B cell (primary cell): ENCODE results near the gene CTR9. TPM values are rescaled to one million over a fixed set of nuclear protein-coding genes. Genes with fewer than 3 reads are reported as not detected.

Source experiments
- ATAC-seq: fragments of 200-7000 bp; cut with Tn5 transposase; one replicate; pipeline ENCODE4 v1.10.0; 2021; ENCODE audit warnings: low read depth, mild to moderate bottlenecking, moderate number of reproducible peaks, moderate library complexity
- CTCF ChIA-PET: fragments of 350-600 bp; sonication (Branson Sonifier 250); formaldehyde crosslinking; loops from one replicate; lab custom pipeline; 2021; ENCODE audit warnings: antibody characterized with exemption, inconsistent platforms; lab: Charles Lee
- POLR2A ChIA-PET: fragments of 350-600 bp; sonication (Branson Sonifier 250); formaldehyde crosslinking; loops from one replicate; lab custom pipeline; 2021; ENCODE audit warnings: antibody characterized with exemption; lab: Charles Lee
- DNase-seq: peaks from one replicate; pipeline ENCODE4 v3.0.0; 2013
- H2AFZ ChIP-seq: 2 replicates; pipeline ENCODE4 v1.6.1; 2012; ENCODE audit warnings: mild to moderate bottlenecking, low read depth, low read length; ENCODE audit not compliant: insufficient read depth, poor library complexity, severe bottlenecking
- H3K27ac ChIP-seq, 2 donors: 1 replicate in 1 of 2; 2 replicates in 1 of 2; pipeline ENCODE4 v1.5.1; 2012 to 2013; ENCODE audit warnings: low read length in 2 of 2, mild to moderate bottlenecking in 2 of 2, moderate library complexity in 1 of 2
- H3K27me3 ChIP-seq, 4 experiments: fragments of 200-600 bp in 1 of 4; sonication (generic) in 1 of 4; replicated peaks in 1 of 4; 1 replicate in 2 of 4; 2 replicates in 2 of 4; pipeline versions ENCODE4 v1.6.1 to v1.7.0; 2013 to 2016; ENCODE audit warnings: low read length in 3 of 4, mild to moderate bottlenecking in 2 of 4, mixed read lengths in 1 of 4, moderate library complexity in 1 of 4; ENCODE audit not compliant: insufficient read depth in 4 of 4, control insufficient read depth in 3 of 4; ENCODE audit errors: control extremely low read depth in 1 of 4
- H3K36me3 ChIP-seq, 2 experiments: replicated peaks in 1 of 2; 1 replicate in 1 of 2; 2 replicates in 1 of 2; pipeline versions ENCODE4 v1.6.1 to v1.7.1; 2013; ENCODE audit warnings: low read length in 1 of 2; ENCODE audit not compliant: insufficient read depth in 2 of 2, control insufficient read depth in 1 of 2; ENCODE audit errors: control extremely low read depth in 1 of 2, extremely low read depth in 1 of 2
- H3K4me1 ChIP-seq, 2 donors: fragments of 200-600 bp in 1 of 2; sonication (generic) in 1 of 2; 1 replicate in 1 of 2; 2 replicates in 1 of 2; pipeline versions ENCODE4 v1.5.1 to v1.6.1; 2013 to 2017; ENCODE audit warnings: low read length in 2 of 2; ENCODE audit not compliant: control insufficient read depth in 2 of 2, insufficient read depth in 2 of 2
- H3K4me2 ChIP-seq: replicated peaks from 2 replicates; pipeline ENCODE3; 2012; ENCODE audit warnings: mild to moderate bottlenecking, low read depth, low read length; ENCODE audit not compliant: poor library complexity, severe bottlenecking
- H3K4me3 ChIP-seq, 5 experiments: fragments of 200-600 bp in 1 of 5; sonication (generic) in 1 of 5; 1 replicate in 3 of 5; 2 replicates in 2 of 5; pipeline versions ENCODE4 v1.5.1 to v1.7.0; 2011 to 2016; ENCODE audit warnings: low read length in 4 of 5, mild to moderate bottlenecking in 4 of 5, low read depth in 2 of 5, control low read depth in 1 of 5, moderate library complexity in 1 of 5; ENCODE audit not compliant: insufficient read depth in 1 of 5; ENCODE audit errors: control extremely low read depth in 1 of 5, extremely low read depth in 1 of 5
- H3K79me2 ChIP-seq: fragments of 200-600 bp; sonication (generic); one replicate; pipeline ENCODE4 v1.6.0; 2016; ENCODE audit warnings: low read length; ENCODE audit not compliant: control insufficient read depth, insufficient read depth
- H3K9ac ChIP-seq: fragments of 200-600 bp; sonication (generic); 2 replicates; pipeline ENCODE4 v1.6.1; 2017; ENCODE audit warnings: mild to moderate bottlenecking, low read length, moderate library complexity
- H3K9me3 ChIP-seq, 3 donors: one replicate each; pipeline versions ENCODE4 v1.6.1 to v1.7.1; 2013; ENCODE audit warnings: low read length in 2 of 3; ENCODE audit not compliant: control insufficient read depth in 2 of 3, insufficient read depth in 1 of 3; ENCODE audit errors: control extremely low read depth in 1 of 3
- H4K20me1 ChIP-seq: 2 replicates; pipeline ENCODE4 v1.6.0; 2012; ENCODE audit warnings: mild to moderate bottlenecking, low read length; ENCODE audit not compliant: insufficient read depth, control insufficient read depth, poor library complexity, severe bottlenecking
- H3K27ac Mint-ChIP-seq: one replicate; pipeline ENCODE4 v1.8.0; 2021; ENCODE audit warnings: mixed read lengths
- H3K27me3 Mint-ChIP-seq: one replicate; pipeline ENCODE4 v1.8.0; 2021; ENCODE audit warnings: mixed read lengths
- H3K4me1 Mint-ChIP-seq: one replicate; pipeline ENCODE4 v1.8.0; 2021; ENCODE audit warnings: mixed read lengths
- H3K4me3 Mint-ChIP-seq: one replicate; pipeline ENCODE4 v1.8.0; 2021; ENCODE audit warnings: mixed read lengths
- H3K9me3 Mint-ChIP-seq: one replicate; pipeline ENCODE4 v1.8.0; 2022; ENCODE audit warnings: mixed read lengths; ENCODE audit not compliant: insufficient read depth
- EZH2 ChIP-seq: IDR thresholded peaks from 2 replicates; pipeline ENCODE4 v1.6.1; 2012; ENCODE audit warnings: borderline replicate concordance, low read depth, mild to moderate bottlenecking, moderate library complexity, low read length; ENCODE audit not compliant: insufficient read depth, poor library complexity, severe bottlenecking
- WGBS: methylation state at CpG from one replicate; pipeline ENCODE4 v1.1.5; 2013; ENCODE audit warnings: missing lambda C conversion rate; ENCODE audit not compliant: insufficient coverage; 5-methylcytosine and 5-hydroxymethylcytosine counted together
- intact Hi-C: fragments of 100-400 bp; cut with micrococcal nuclease; formaldehyde crosslinking; loops from one replicate; pipeline ENCODE4 v1.10.0; 2022
- polyA plus RNA-seq: library from polyadenylated mRNA; depleted of rRNA; stranded (reverse); fragments of >200 nt; gene quantifications from 2 replicates; pipeline ENCODE4 v1.2.3, GENCODE V29; 2012
- total RNA-seq, 2 donors: library from RNA; stranded (reverse); fragments of 120-200 nt in 1 of 2; gene quantifications; 1 replicate in 1 of 2; 2 replicates in 1 of 2; pipeline versions ENCODE4 v1.2.3 to v1.2.4, GENCODE V29; 2013 to 2022
- TF ChIP-seq, protein P1 (sequence below): fragments of 200-600 bp; IDR thresholded peaks from one replicate; pipeline ENCODE4 v1.8.0; 2022; ENCODE audit warnings: antibody characterized with exemption, mild to moderate bottlenecking

Gene CTR9
- total and polyA plus RNA-seq, 2 donors (not counting 1 experiment from before 2014, with no cell fraction given): 9.0 to 46.7 TPM

DNA sequence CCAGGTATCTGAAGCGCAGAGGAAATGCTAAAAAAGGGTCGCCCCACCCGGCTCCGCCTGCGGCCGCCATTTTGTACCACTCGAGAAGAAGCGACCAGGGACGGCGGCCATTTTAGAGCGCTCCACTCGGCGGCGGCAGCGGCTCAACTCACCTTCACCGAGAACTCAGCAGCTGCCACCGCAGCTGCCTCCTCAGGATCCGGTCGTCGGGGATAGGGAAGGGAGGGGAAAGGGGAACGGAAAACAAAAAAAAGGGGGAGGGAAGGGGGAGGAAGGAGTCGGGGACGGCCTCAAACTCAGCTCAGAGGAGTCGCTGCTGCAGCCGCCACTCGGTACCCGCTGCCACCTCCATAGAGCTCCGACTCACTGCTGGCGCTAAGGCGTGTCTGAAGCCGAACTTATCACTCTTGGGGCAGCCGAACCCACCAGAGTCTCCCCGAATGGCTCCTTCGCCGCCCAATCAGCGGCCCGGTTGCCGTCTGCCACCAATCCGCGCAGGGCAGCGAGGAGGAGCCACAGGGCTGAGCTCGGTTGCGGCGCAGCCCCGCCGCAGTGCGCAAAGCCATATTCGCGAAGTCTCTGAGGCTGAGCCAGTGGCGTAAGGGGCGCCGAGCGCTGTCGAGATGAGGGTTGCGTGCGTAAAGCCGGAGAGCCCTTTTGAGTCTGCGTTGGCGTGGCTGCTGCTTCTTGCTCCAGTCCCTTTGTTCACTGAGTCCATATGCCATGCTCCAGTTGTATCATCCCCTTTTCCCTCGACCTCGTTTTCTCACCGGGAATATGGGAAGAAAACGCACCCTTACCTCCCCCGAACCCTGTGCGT is 57.7 kb downstream of the CTR9 start, which contains the start of gene EIF4G2:
EIF4G2 (minus strand) TSS at position 374 of the 820 bp plus-strand sequence.
- H3K9me3 Mint-ChIP-seq: no peaks in the 10 kb centered on the region
- Histone ChIP-seq H3K79me2 (peaks cover 49% of the 10 kb centered on the region), H4K20me1 (peaks cover 22% of the 10 kb centered on the region), H3K36me3 (peaks cover under 1 to 34% of the 10 kb centered on the region in 2 experiments), H2AFZ (peak within 1 kb of the TSS; percentile 99), H3K27me3 (no peaks in the 10 kb centered on the region), H3K4me2 (peak within 1 kb of the TSS; percentile 94), H3K9ac (peak within 1 kb of the TSS; percentile 98), H3K4me1 (peaks cover 24 to 26% of the 10 kb centered on the region in 2 donors), H3K9me3 (no peaks in the 10 kb centered on the region), H3K4me3 (peak within 1 kb of the TSS; percentile 89 to 97 (median 94)), H3K27ac (peak within 1 kb of the TSS; percentile 92 to 96)
- ChIA-PET POLR2A (interaction anchor here (0.6 to 3.7 kb wide), 22 partner anchors 9 to 1348 kb away, joined by 3 to 147 read pairs (median 5); partner anchors contain the start of genes CTR9, USP47, ZBED5 and ZNF143), CTCF (interaction anchor here (0.7 to 3.9 kb wide), 16 partner anchors 8 to 1035 kb away, joined by 3 to 27 read pairs (median 4); partner anchors contain the start of genes CTR9 and ZBED5)
- H3K27ac Mint-ChIP-seq: peak within 1 kb of the TSS; percentile 99
- DNase-seq: peak; percentile 99
- peaks cover 39% of the 10 kb centered on the region for H3K4me1 Mint-ChIP-seq
- intact Hi-C loops: loop anchor here (1.0 to 5.0 kb wide), 9 partner anchors 16 to 1348 kb away; partner anchors contain the start of genes CTR9, RNF141, USP47 and ZBED5
- no peaks in the 10 kb centered on the region for H3K27me3 Mint-ChIP-seq
- peak within 1 kb of the TSS; percentile 99 for H3K4me3 Mint-ChIP-seq
- peak; percentile 89 for ATAC-seq
- under 1% methylated on average over 59 of the region's 65 CpGs for WGBS
- TF ChIP-seq, protein P1, sequence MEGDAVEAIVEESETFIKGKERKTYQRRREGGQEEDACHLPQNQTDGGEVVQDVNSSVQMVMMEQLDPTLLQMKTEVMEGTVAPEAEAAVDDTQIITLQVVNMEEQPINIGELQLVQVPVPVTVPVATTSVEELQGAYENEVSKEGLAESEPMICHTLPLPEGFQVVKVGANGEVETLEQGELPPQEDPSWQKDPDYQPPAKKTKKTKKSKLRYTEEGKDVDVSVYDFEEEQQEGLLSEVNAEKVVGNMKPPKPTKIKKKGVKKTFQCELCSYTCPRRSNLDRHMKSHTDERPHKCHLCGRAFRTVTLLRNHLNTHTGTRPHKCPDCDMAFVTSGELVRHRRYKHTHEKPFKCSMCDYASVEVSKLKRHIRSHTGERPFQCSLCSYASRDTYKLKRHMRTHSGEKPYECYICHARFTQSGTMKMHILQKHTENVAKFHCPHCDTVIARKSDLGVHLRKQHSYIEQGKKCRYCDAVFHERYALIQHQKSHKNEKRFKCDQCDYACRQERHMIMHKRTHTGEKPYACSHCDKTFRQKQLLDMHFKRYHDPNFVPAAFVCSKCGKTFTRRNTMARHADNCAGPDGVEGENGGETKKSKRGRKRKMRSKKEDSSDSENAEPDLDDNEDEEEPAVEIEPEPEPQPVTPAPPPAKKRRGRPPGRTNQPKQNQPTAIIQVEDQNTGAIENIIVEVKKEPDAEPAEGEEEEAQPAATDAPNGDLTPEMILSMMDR: no peak
- TF ChIP-seq EZH2: no peak
